Adrenal gland (tissue), 12 donors: ENCODE data around the gene WFS1. TPM values are rescaled to one million over a fixed set of nuclear protein-coding genes. Genes with fewer than 3 reads are reported as not detected.

Experiments used
- DNase-seq, 7 donors: peaks; one replicate each; pipeline ENCODE4 v3.0.0-alpha.2; 2019 to 2020
- H3K27ac ChIP-seq, 5 donors: fragments of 200-600 bp; sonication (generic) in 4 of 5; 1 replicate in 3 of 5; 2 replicates in 2 of 5; pipeline versions ENCODE4 v1.5.1 to v1.8.0; 2016 to 2020; ENCODE audit warnings: mild to moderate bottlenecking in 1 of 5
- H3K27me3 ChIP-seq: fragments of 200-600 bp; 2 replicates; pipeline ENCODE4 v1.8.0; 2021
- H3K36me3 ChIP-seq, 2 donors: fragments of 200-600 bp; replicated peaks in 1 of 2; 1 replicate in 1 of 2; 2 replicates in 1 of 2; pipeline versions ENCODE4 v1.5.1 to v1.8.0; 2018 to 2022
- H3K4me1 ChIP-seq, 2 donors: fragments of 200-600 bp; replicated peaks in 1 of 2; 1 replicate in 1 of 2; 2 replicates in 1 of 2; pipeline versions ENCODE4 v1.5.1 to v1.8.0; 2018 to 2021
- H3K4me3 ChIP-seq, 4 donors: fragments of 200-600 bp; sonication (generic) in 3 of 4; one replicate each; pipeline ENCODE4 v1.5.1; 2016 to 2018
- H3K9me3 ChIP-seq, 3 donors: fragments of 200-600 bp; sonication (generic) in 1 of 3; replicated peaks in 1 of 3; 1 replicate in 2 of 3; 2 replicates in 1 of 3; pipeline versions ENCODE4 v1.5.1 to v1.8.0; 2016 to 2021
- POLR2A ChIP-seq, 2 donors: fragments of 450-650 bp; IDR thresholded peaks; one replicate each; pipeline ENCODE4 v1.6.1; 2017; ENCODE audit warnings: antibody characterized with exemption in 2 of 2, mild to moderate bottlenecking in 2 of 2, moderate library complexity in 1 of 2
- WGBS, 4 donors: extraction: QIAGEN DNeasy Blood & Tissue Kit in 2 of 4; methylation state at CpG; one replicate each; pipeline versions ENCODE4 v1.1.5 to v1.1.7; 2013 to 2017; 5-methylcytosine and 5-hydroxymethylcytosine counted together
- intact Hi-C, 2 donors: fragments of 100-400 bp; cut with DNase I; formaldehyde crosslinking; loops; one replicate each; pipeline versions ENCODE4 v1.14.1 to v1.15.0; 2022 to 2023
- polyA plus RNA-seq, 3 donors: library from polyadenylated mRNA; stranded (reverse); fragments of 200-250 nt in 2 of 3; fragments of 350-450 nt in 1 of 3; fragmentation: Illumina TruSeq in 1 of 3; extraction: RNeasy Lipid Tissue Mini Kit (QIAGEN cat#74804) in 1 of 3; gene quantifications; one replicate each; pipeline ENCODE4 v1.2.3, GENCODE V29; 2013 to 2014
- total RNA-seq, 9 donors: library from RNA; depleted of rRNA in 4 of 9; stranded (reverse); fragments of >200 nt in 4 of 9; fragments of 120-200 nt in 1 of 9; fragmentation: NEBNext Ultra II Directional in 1 of 9; extraction: Animal tissue kit (Norgen Biotek cat#: 25700) in 1 of 9; gene quantifications; one replicate each; pipeline versions ENCODE4 v1.1.0 to v1.2.4, GENCODE V29; 2013 to 2023
- TF ChIP-seq, protein P1 (sequence below), 6 experiments: fragments of 450-650 bp in 4 of 6; fragments of 200-600 bp in 2 of 6; sonication (generic) in 1 of 6; IDR thresholded peaks; 1 replicate in 5 of 6; 2 replicates in 1 of 6; pipeline versions ENCODE4 v1.5.1 to v1.8.0; 2016 to 2021; ENCODE audit warnings: antibody characterized with exemption in 6 of 6, mild to moderate bottlenecking in 2 of 6, moderate library complexity in 1 of 6
- donor health status: healthy with polysubstance abuse.
- donor health status: Bipolar disorder and iron deficiency.
- donor health status: DM: yes; HTN: yes; CAD: no.
- donor health status: DM: no; HTN: no; CAD: no.
- donor health status: DM: no; HTN: no; CAD: no.
- donor health status: DM: yes; HTN: yes; CAD: no.

Gene WFS1
- total and polyA plus RNA-seq, 12 donors: 20.8 to 64.4 (median 33.1) TPM

DNA sequence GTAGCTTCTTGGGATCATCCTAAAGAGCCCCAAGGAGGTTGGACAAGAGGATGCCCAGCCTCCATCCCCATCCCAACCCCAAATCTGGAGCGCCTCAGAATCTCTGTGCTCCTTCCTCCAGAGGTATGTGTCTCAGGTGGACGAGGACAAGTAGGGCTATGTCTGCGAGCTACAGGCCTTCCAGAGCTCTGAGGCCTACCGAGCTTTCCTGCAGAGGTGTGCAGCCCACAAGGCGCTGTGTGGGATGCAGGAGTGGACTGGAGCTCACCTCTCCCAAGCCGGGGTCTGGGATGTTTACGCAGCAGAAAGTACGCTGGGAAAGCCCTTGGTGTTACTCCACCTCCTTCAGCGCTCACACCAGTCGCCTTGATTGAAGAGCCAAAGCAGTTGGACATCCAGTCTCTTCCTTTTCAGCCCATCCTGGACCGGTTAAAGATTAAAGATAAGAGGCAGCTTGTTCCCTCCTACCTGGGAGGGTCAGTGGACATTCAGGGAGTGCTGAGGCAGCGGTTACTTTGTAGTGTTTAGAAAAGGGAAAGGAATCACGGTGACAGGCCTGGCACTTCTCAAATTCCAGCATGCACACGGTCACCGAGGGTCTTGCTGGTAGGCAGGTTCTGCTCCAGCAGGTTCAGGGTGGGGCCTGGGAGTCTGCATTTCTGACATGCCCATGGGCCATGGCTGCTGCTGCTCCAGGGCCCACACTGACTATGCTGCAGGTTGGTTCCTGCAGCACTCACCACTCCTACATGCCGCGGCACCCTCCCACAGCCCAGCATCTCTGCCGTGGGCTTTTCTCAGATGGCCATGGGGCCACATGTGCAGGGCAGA is 39.8 kb upstream of the WFS1 start:
- Histone ChIP-seq H3K27me3 (no peaks in the 10 kb centered on the region), H3K4me1 (no peaks in the 10 kb centered on the region), H3K36me3 (no peaks in the 10 kb centered on the region), H3K27ac (no peak overlapping the region), H3K9me3 (no peaks in the 10 kb centered on the region), H3K4me3 (no peak overlapping the region)
- TF ChIP-seq, protein P1, sequence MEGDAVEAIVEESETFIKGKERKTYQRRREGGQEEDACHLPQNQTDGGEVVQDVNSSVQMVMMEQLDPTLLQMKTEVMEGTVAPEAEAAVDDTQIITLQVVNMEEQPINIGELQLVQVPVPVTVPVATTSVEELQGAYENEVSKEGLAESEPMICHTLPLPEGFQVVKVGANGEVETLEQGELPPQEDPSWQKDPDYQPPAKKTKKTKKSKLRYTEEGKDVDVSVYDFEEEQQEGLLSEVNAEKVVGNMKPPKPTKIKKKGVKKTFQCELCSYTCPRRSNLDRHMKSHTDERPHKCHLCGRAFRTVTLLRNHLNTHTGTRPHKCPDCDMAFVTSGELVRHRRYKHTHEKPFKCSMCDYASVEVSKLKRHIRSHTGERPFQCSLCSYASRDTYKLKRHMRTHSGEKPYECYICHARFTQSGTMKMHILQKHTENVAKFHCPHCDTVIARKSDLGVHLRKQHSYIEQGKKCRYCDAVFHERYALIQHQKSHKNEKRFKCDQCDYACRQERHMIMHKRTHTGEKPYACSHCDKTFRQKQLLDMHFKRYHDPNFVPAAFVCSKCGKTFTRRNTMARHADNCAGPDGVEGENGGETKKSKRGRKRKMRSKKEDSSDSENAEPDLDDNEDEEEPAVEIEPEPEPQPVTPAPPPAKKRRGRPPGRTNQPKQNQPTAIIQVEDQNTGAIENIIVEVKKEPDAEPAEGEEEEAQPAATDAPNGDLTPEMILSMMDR (IDR thresholded peaks at IDR 0.05): no peak
- no peak for TF ChIP-seq POLR2A (IDR thresholded peaks at IDR 0.05)
- 73 to 81% (median 76%) methylated on average over 15 to 18 of the region's 18 CpGs for WGBS, 4 donors
- intact Hi-C loops: no loop called here
- DNase-seq: peak in 1 of 7 donors; percentile 33

DNA sequence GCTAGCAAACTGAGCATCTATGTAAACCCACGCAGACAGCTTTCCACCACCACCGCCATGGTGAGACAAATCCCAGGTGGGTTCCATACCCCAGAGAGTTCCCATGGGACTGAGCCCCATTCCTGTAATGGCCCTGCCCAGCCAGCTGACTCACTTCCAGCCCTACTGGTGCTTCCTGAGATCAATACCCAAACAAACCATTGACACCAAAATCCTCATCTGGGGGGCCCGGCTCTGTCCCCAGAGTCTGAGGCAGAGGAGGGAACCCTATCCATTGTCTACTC is 39.2 kb upstream of the WFS1 start:
- no peak overlapping the region for H3K27ac ChIP-seq
- no peak for TF ChIP-seq POLR2A (IDR thresholded peaks at IDR 0.05)
- TF ChIP-seq, protein P1 (IDR thresholded peaks at IDR 0.05): no peak
- WGBS, 4 donors: 0 to 59% (median 57%) methylated on average over 1 to 3 of the region's 3 CpGs
- no peak overlapping the region for H3K4me3 ChIP-seq
- no peaks in the 10 kb centered on the region for H3K9me3 ChIP-seq
- no peaks in the 10 kb centered on the region for H3K4me1 ChIP-seq
- no peaks in the 10 kb centered on the region for H3K36me3 ChIP-seq
- H3K27me3 ChIP-seq: no peaks in the 10 kb centered on the region
- intact Hi-C loops: no loop called here
- DNase-seq: peak in 1 of 7 donors; percentile 17

DNA sequence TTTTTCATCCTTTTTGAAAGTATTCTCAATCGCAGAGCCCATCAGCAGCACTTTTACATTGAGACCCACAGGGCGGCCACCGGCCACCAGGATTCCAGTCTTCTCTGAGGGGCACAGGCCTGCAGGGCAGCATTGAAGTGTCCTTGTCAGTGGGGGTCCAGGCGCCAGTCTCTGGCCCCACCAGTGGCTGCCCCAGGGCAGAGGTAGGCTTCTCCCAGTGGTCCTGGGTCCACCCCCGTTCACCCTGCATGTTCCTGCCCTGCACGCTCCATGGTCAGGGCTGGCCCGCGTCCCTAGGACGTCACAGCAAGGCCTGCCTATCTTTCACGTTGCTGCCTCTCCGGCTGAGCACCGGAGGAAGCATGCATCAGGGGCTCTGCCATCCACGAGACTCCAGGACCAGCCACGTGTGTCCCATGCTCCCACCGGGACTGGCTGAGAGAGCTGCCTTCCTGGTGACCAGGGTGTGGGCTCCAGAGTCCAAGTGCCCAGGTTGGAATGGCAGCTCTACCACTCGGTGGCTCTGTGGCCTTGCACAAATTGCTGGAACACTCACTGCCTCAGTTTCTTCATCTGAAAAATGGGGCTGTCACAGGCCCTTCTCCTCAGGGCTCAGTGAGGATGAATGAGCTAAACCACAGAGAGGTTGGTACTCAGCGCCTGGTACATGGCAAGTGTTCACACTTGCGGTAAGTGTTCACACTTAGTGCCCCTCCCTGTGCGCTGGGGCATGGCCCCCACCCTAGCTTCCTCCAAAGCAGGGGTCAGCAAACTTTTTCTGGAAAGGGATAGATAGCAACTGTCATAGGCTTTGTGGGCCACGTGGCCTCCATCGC is 38.6 kb upstream of the WFS1 start:
- H3K9me3 ChIP-seq: no peaks in the 10 kb centered on the region
- no peaks in the 10 kb centered on the region for H3K4me1 ChIP-seq
- peak in 1 of 7 donors; percentile 23 for DNase-seq
- H3K4me3 ChIP-seq: no peak overlapping the region
- no peak for TF ChIP-seq POLR2A (IDR thresholded peaks at IDR 0.05)
- TF ChIP-seq, protein P1 (IDR thresholded peaks at IDR 0.05): no peak
- WGBS, 4 donors: 83 to 93% (median 87%) methylated on average over 8 to 21 of the region's 21 CpGs
- intact Hi-C loops: no loop called here
- no peaks in the 10 kb centered on the region for H3K27me3 ChIP-seq
- no peaks in the 10 kb centered on the region for H3K36me3 ChIP-seq
- no peak overlapping the region for H3K27ac ChIP-seq

DNA sequence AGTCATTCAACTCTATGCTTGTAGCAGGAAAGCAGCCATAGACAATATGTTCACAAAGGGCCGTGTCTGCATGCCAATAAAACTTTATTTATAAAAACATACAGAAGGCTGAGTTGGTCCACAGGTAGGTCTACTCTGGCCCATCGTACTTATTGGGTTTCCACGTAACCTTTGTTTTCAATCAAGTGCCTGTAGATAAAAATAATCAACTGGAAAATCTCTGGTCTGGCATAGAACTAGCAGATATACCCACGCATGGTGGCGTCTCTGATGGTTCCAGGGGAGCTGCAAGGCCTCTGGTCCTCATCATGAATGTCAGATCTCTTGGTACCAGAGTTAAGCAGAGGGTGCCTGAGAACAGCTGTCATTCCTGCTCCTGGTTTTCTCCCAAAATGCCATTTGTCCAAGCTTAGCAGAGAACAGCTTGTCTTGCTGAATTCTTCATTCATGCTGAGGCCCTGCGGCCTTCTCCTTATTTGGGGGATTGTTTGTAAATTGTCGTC is 37.9 kb upstream of the WFS1 start:
- H3K36me3 ChIP-seq: no peaks in the 10 kb centered on the region
- no peaks in the 10 kb centered on the region for H3K27me3 ChIP-seq
- no peak overlapping the region for H3K27ac ChIP-seq
- DNase-seq: peak in 1 of 7 donors; percentile 30
- no peaks in the 10 kb centered on the region for H3K4me1 ChIP-seq
- H3K4me3 ChIP-seq: no peak overlapping the region
- intact Hi-C loops: no loop called here
- 72 to 79% (median 78%) methylated on average over 7 of the region's 7 CpGs for WGBS, 4 donors
- H3K9me3 ChIP-seq: no peaks in the 10 kb centered on the region
- TF ChIP-seq, protein P1 (IDR thresholded peaks at IDR 0.05): no peak
- TF ChIP-seq POLR2A (IDR thresholded peaks at IDR 0.05): no peak
